GM18868 (cell line): ENCODE data around the gene PERP.

Source experiments
- ATAC-seq: cut with Tn5 transposase; IDR thresholded peaks from one replicate; pipeline ENCODE4 v1.9.1; 2021; ENCODE audit warnings: mild to moderate bottlenecking, moderate library complexity; ENCODE audit not compliant: unreplicated experiment

PERP gene

GRCh38 chr6:138063726-138064125, 43.5 kb downstream of the PERP start:
- no peak for ATAC-seq

DNA sequence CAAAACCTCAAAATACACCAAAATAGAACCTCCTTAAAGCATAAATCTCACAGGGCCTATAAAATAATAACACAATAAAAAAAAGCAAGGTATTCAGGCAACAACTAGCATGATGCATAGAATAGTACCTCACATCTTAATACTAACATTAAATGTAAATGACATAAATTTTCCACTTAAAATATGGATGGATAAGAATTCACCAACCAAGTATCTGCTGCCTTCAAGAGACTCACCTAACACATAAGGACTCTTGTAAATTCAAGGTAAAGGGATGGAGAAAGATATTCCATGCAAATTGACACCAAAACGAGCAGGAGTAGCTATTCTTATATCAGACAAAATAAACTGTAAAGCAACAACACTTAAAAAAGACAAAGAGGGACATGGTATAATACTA, 52.2 kb downstream of the PERP start:
- ATAC-seq, result no peak

GRCh38 chr6:138052783-138053182, 54.4 kb downstream of the PERP start:
- ATAC-seq, result no peak

DNA sequence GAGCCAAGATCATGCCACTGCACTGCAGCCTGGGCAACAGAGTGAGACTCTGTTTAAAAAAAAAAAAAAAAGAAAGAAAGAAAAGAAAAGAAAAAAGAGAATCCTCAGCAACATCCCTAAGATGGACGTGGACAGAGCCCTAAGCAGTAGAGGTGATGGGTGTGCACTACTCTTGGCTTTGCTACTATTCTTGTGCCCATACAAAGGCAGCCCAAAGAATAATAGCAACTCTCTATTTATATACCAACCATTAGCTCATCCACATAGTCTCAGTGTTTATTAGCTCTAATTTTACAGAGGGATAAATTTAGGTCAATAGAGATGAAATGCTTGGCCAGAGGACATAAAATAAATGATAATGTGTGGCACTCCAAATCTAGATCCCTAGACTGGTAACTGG, 62.2 kb downstream of the PERP start:
- no peak for ATAC-seq

- no peak for ATAC-seq
Observed at GRCh38 chr6:138044458-138044857, 62.8 kb downstream of the PERP start.
